Astrocyte of the cerebellum (primary cell): ENCODE results near the gene CCDC102A.
"Not testable (repeated sequence)": the region's sequence is repeated elsewhere in the genome, so short reads cannot be mapped to it uniquely, and the experiment has no call there.

Source experiments
- DNase-seq: peaks from one replicate; pipeline ENCODE4 v3.0.0-alpha.2; 2011; ENCODE audit warnings: low read depth
- H3K4me3 ChIP-seq: 2 replicates; pipeline ENCODE4 v1.5.1; 2011; ENCODE audit warnings: mild to moderate bottlenecking, low read depth, low read length, moderate library complexity
- in situ Hi-C: cut with HindIII; loops from 2 replicates; pipeline ENCODE4 v1.10.0; 2017; ENCODE audit warnings: low sequenced_read_pairs
- TF ChIP-seq, protein P1 (sequence below): IDR thresholded peaks from 2 replicates; pipeline ENCODE4 v1.5.1; 2012; ENCODE audit warnings: low read length, low read depth, moderate library complexity, mild to moderate bottlenecking; ENCODE audit errors: missing control alignments

CCDC102A gene

DNA sequence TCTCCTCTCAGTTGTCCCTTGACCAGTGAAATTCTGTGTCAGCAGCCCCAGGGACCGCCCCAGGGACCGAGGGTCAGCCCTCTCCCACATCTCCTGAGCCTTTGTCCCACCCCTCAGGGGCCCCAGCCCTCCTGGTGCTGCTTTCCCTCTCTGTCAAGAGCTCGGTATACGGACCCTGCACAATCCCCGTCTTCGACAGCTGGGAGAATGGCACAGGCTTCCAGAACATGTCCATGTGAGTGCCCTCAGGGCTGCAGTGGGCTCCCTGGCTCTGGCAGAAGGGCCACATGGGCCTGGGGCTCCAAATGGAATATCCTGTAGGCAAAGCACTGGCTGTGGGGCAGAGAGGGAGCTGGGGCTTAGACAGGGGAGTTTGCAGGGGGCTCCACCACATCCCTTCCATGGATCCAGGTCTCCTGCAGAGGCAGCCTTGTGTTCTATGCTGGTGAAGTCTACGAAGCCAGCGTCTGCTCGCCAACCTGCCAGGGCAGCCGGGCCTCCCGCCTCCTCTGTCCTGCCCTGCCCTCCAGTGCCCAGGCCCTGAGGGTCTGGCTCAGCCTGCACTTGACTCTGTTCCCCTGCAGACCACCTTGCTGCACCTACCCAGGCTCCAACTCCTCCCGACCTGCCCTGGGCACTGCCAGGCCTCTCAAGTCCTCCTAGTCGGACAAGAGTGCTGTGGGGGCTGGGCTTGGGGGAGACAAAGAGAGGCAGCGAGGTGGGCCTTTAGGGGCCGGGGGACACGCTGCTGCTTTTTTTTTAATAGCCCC, 34.1 kb upstream of the CCDC102A start:
- TF ChIP-seq, protein P1, sequence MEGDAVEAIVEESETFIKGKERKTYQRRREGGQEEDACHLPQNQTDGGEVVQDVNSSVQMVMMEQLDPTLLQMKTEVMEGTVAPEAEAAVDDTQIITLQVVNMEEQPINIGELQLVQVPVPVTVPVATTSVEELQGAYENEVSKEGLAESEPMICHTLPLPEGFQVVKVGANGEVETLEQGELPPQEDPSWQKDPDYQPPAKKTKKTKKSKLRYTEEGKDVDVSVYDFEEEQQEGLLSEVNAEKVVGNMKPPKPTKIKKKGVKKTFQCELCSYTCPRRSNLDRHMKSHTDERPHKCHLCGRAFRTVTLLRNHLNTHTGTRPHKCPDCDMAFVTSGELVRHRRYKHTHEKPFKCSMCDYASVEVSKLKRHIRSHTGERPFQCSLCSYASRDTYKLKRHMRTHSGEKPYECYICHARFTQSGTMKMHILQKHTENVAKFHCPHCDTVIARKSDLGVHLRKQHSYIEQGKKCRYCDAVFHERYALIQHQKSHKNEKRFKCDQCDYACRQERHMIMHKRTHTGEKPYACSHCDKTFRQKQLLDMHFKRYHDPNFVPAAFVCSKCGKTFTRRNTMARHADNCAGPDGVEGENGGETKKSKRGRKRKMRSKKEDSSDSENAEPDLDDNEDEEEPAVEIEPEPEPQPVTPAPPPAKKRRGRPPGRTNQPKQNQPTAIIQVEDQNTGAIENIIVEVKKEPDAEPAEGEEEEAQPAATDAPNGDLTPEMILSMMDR = no peak
- in situ Hi-C loops = loop anchor here (10.0 kb wide), 1 partner anchor 414 kb away; no protein-coding TSS in a partner anchor
- no peak for DNase-seq
- no peak overlapping the region for H3K4me3 ChIP-seq

DNA sequence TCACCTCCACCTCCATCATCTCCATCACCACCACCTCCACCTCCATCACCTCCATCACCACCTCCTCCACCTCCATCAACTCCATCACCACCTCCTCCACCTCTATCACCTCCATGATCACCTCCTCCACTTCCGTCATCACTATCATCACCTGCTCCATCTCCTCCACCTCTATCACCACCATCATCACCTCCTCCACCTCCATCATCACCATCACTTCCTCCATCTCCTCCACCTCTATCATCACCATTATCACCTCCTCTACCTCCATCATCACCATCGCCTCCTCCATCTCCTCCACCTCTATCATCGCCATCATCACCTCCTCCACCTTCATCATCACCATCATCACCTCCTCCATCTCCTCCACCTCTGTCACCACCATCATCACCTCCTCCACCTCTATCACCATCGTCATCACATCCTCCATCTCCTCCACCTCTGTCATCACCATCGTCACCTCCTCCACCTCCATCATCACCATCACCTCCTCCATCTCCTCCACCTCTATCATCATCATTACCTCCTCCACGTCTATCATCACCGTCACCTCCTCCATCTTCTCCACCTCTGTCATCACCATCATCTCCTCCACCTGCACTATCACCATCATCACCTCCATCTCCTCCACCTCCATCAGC, 33.1 kb upstream of the CCDC102A start:
- TF ChIP-seq, protein P1 = no peak
- no peak overlapping the region for H3K4me3 ChIP-seq
- no peak for DNase-seq
- in situ Hi-C loops = no loop called here

DNA sequence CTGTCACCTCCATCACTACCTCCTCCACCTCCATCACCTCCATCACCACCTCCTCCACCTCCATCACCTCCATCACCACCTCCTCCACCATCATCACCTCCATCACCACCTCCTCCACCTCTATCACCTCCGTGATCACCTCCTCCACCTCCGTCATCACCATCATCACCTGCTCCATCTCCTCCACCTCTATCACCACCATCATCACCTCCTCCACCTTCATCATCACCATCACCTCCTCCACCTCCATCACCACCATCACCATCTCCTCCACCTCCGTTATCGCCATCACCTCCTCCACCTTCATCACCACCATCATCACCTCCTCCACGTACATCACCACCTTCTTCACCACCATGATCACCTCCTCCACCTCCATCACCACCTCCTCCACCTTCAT, 32.4 kb upstream of the CCDC102A start:
- in situ Hi-C loops, H3K4me3 ChIP-seq, DNase-seq: not testable (repeated sequence)

DNA sequence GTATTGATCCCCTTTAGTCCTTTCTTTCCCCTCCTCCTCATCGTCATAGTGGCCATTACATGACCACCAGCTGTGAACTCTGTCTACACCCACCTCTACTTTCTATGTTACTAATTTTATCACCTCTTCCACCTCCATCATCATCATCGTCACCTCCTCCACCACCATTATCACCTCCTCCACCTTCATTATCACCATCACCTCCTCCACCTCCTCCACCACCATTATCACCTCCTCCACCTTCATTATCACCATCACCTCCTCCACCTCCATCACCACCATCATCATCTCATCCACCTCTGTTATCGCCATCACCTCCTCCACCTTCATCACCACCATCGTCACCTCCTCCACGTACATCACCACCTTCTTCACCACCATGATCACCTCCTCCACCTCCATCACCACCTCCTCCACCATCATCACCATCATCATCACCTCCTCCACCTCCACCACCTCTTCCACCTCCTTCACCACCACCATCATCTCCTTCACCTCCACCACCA, 31.9 kb upstream of the CCDC102A start:
- no peak for DNase-seq
- H3K4me3 ChIP-seq = no peak overlapping the region
- in situ Hi-C loops = no loop called here
- TF ChIP-seq, protein P1 = no peak

DNA sequence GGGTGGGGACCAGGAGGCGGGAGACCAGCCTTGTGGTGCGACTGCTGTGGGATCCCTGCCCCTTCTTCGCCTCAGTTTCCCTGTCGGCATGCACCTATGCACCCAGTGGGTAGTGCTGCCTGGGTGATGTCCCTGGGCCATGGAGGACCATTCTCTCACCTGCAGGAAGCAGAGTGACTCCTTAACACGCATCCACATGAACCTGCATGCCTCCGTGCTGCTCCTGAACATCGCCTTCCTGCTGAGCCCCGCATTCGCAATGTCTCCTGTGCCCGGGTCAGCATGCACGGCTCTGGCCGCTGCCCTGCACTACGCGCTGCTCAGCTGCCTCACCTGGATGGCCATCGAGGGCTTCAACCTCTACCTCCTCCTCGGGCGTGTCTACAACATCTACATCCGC, 31.3 kb upstream of the CCDC102A start:
- DNase-seq = no peak
- TF ChIP-seq, protein P1 = no peak
- in situ Hi-C loops = no loop called here

DNA sequence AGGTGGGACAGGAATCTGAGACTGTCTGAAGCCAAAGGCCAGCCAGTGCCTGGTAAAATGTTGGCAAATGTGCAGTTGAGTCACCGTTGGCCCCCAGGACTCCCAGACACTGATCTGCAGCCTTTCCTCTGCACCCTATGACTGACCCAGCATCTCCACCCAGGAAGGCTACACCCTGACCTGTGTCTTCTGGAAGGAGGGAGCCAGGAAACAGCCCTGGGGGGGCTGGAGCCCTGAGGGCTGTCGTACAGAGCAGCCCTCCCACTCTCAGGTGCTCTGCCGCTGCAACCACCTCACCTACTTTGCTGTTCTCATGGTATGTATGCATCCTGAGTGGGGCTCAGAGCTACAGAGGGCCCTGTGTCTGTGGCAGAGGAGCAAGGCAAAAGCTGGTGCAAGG, 30.1 kb upstream of the CCDC102A start:
- in situ Hi-C loops = no loop called here
- H3K4me3 ChIP-seq = no peak overlapping the region
- no peak for DNase-seq
- TF ChIP-seq, protein P1 = no peak

More for the DNA sequence above, 31.3 kb upstream of the CCDC102A start:
- no peak overlapping the region for H3K4me3 ChIP-seq

DNA sequence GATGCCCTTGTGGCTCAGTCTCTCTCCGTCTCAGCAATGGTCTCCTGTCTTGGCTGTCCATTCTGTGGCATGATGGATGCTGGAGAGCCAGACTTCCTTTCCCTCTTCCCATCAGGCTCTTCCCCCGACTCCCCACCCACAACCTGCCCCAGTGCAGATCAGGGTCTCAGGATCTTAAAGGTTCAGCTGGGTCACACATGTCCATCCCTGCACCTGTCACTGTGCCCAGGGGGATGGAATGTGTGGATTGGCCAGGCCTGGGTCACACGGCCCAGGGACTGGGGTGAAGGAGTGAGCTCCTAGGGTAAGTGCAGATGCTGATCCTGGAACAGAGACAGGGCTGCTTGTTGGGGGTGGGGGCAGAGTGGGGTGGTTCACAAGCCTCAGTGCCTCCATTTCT, 29.1 kb upstream of the CCDC102A start:
- in situ Hi-C loops = no loop called here
- H3K4me3 ChIP-seq = no peak overlapping the region
- TF ChIP-seq, protein P1 = no peak
- no peak for DNase-seq
